GM12878 (cell line): ENCODE measurements around the gene DNAAF9. TPM values are rescaled to one million over a fixed set of nuclear protein-coding genes. Genes with fewer than 3 reads are reported as not detected.
A peak's percentile ranks its signal among the peaks of the same experiment; 100 is the strongest.

ENCODE experiments used
- CHD1 ChIP-seq: IDR thresholded peaks from 2 replicates; pipeline ENCODE4 v1.6.1; 2012; ENCODE audit warnings: low read depth, low read length, improper control_type of control experiment
- CREM ChIP-seq: IDR thresholded peaks from 2 replicates; pipeline ENCODE4 v1.6.1; 2014; ENCODE audit warnings: antibody characterized with exemption, low read depth
- EZH2 ChIP-seq: IDR thresholded peaks from 2 replicates; pipeline ENCODE4 v1.6.1; 2012; ENCODE audit warnings: low read depth, mild to moderate bottlenecking, control low read depth, inconsistent platforms, low read length, borderline replicate concordance; ENCODE audit not compliant: control insufficient read depth
- IKZF1 ChIP-seq: fragments of 450-650 bp; conservative IDR thresholded peaks from 2 replicates; pipeline ENCODE4 v1.6.1; 2017; ENCODE audit warnings: antibody characterized with exemption, mild to moderate bottlenecking
- MYC ChIP-seq: IDR thresholded peaks from 2 replicates; pipeline ENCODE4 v1.6.1; 2011; ENCODE audit warnings: mild to moderate bottlenecking, low read length, moderate library complexity, inconsistent platforms; ENCODE audit not compliant: insufficient read depth, insufficient replicate concordance, insufficient read length, severe bottlenecking
- NR2F1 ChIP-seq: fragments of 450-650 bp; conservative IDR thresholded peaks from 2 replicates; pipeline ENCODE4 v1.6.1; 2017; ENCODE audit warnings: mild to moderate bottlenecking
- POLR2AphosphoS2 ChIP-seq: IDR thresholded peaks from 2 replicates; pipeline ENCODE4 v1.6.1; 2011; ENCODE audit warnings: low read depth, mild to moderate bottlenecking, low read length, improper control_type of control experiment, moderate library complexity
- RBBP5 ChIP-seq: fragments of 200-600 bp; sonication (generic); conservative IDR thresholded peaks from 2 replicates; pipeline ENCODE4 v1.6.1; 2016
- SRF ChIP-seq, 2 experiments: IDR thresholded peaks; 2 replicates each; pipeline ENCODE4 v1.6.1; 2011; ENCODE audit warnings: low read depth in 2 of 2, low read length in 2 of 2, mild to moderate bottlenecking in 1 of 2, moderate library complexity in 1 of 2
- WRNIP1 ChIP-seq: IDR thresholded peaks from 2 replicates; pipeline ENCODE4 v1.6.1; 2011; ENCODE audit warnings: low read depth, low read length, improper control_type of control experiment, borderline replicate concordance
- ZBED1 ChIP-seq: IDR thresholded peaks from 2 replicates; pipeline ENCODE4 v1.6.1; 2016; ENCODE audit warnings: borderline replicate concordance
- ZNF24 ChIP-seq: fragments of 450-650 bp; IDR thresholded peaks from 2 replicates; pipeline ENCODE4 v1.6.1; 2017; ENCODE audit warnings: antibody characterized with exemption, mild to moderate bottlenecking
- polyA plus RNA-seq, 11 experiments: library from polyadenylated mRNA; depleted of rRNA in 4 of 11; unstranded in 6 of 11; stranded (reverse) in 5 of 11; fragments of >200 nt; fragmentation: Nextera tagmentation in 4 of 11; fragmentation: Illumina TruSeq in 1 of 11; extraction: Ambion mirVana in 4 of 11; extraction: Trizol in 1 of 11; gene quantifications; 1 replicate in 1 of 11; 2 replicates in 10 of 11; pipeline versions ENCODE4 v1.2.1 to v1.2.3, GENCODE V29; 2011 to 2016; ENCODE audit warnings: inconsistent platforms in 2 of 11, missing spikeins in 2 of 11, low read depth in 1 of 11
- total RNA-seq, 4 experiments: library from RNA; depleted of rRNA in 3 of 4; stranded (reverse); fragments of >200 nt in 3 of 4; fragmentation: Illumina TruSeq in 1 of 4; extraction: Trizol in 1 of 4; gene quantifications; 2 replicates each; pipeline versions ENCODE4 v1.2.1 to v1.2.3, GENCODE V29; 2013 to 2021
- TF ChIP-seq, protein P1 (sequence below): fragments of 450-650 bp; IDR thresholded peaks from 2 replicates; pipeline ENCODE4 v1.6.1; 2017; ENCODE audit warnings: mild to moderate bottlenecking, moderate library complexity
- TF ChIP-seq, protein P2 (sequence below): fragments of 450-650 bp; IDR thresholded peaks from 2 replicates; pipeline ENCODE4 v1.6.1; 2017; ENCODE audit warnings: antibody characterized with exemption, mild to moderate bottlenecking, moderate library complexity
- TF ChIP-seq, protein P3 (sequence below): fragments of 450-650 bp; IDR thresholded peaks from 2 replicates; pipeline ENCODE4 v1.6.1; 2017; ENCODE audit warnings: mild to moderate bottlenecking, low read depth, inconsistent platforms; ENCODE audit not compliant: poor library complexity, severe bottlenecking
- TF ChIP-seq, protein P4 (sequence below): IDR thresholded peaks from 2 replicates; pipeline ENCODE4 v1.6.1; 2012; ENCODE audit warnings: low read depth, low read length, improper control_type of control experiment
- TF ChIP-seq, protein P5 (sequence below), 3 experiments: IDR thresholded peaks in 2 of 3; conservative IDR thresholded peaks in 1 of 3; 2 replicates each; pipeline ENCODE4 v1.5.1; 2011; ENCODE audit warnings: low read depth in 3 of 3, low read length in 3 of 3, mild to moderate bottlenecking in 3 of 3, control low read depth in 2 of 3, moderate library complexity in 2 of 3, inconsistent platforms in 1 of 3, mixed read lengths in 1 of 3; ENCODE audit not compliant: control insufficient read depth in 2 of 3, insufficient read depth in 1 of 3; ENCODE audit errors: extremely low read depth in 1 of 3

The DNAAF9 gene
- total and polyA plus RNA-seq, 10 of the 15 experiments (the other 5 are each of a cell fraction or from before 2014, with no cell fraction given) = 0.08 to 2.1 (median 1.3) TPM

DNA sequence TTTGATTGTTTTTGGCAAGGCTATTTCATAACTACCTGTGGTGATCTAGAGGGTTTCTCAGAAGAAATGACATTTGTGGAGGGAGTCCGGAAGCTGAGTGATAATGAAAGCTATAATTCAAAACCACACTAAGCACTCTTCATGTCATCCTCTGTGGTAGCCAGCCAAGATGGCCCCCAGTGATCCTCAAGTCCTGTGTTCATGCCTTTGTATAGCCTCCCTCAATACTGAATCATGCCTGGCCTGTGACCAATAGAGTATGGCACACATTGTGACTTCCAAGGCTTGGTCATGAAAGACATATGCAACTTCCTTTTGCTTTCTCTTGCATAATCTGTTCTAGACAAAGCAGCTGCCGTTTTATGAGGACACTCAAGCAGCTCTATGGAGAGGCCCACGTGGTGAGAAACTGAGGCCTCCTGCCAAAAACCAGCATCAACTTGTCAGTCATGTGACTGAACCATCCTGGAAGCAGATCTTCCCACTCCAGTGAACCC is 12.8 kb upstream of the DNAAF9 start (continued):
- TF ChIP-seq, protein P1, sequence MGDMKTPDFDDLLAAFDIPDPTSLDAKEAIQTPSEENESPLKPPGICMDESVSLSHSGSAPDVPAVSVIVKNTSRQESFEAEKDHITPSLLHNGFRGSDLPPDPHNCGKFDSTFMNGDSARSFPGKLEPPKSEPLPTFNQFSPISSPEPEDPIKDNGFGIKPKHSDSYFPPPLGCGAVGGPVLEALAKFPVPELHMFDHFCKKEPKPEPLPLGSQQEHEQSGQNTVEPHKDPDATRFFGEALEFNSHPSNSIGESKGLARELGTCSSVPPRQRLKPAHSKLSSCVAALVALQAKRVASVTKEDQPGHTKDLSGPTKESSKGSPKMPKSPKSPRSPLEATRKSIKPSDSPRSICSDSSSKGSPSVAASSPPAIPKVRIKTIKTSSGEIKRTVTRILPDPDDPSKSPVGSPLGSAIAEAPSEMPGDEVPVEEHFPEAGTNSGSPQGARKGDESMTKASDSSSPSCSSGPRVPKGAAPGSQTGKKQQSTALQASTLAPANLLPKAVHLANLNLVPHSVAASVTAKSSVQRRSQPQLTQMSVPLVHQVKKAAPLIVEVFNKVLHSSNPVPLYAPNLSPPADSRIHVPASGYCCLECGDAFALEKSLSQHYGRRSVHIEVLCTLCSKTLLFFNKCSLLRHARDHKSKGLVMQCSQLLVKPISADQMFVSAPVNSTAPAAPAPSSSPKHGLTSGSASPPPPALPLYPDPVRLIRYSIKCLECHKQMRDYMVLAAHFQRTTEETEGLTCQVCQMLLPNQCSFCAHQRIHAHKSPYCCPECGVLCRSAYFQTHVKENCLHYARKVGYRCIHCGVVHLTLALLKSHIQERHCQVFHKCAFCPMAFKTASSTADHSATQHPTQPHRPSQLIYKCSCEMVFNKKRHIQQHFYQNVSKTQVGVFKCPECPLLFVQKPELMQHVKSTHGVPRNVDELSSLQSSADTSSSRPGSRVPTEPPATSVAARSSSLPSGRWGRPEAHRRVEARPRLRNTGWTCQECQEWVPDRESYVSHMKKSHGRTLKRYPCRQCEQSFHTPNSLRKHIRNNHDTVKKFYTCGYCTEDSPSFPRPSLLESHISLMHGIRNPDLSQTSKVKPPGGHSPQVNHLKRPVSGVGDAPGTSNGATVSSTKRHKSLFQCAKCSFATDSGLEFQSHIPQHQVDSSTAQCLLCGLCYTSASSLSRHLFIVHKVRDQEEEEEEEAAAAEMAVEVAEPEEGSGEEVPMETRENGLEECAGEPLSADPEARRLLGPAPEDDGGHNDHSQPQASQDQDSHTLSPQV = no peak
- no peak for TF ChIP-seq CHD1
- no peak for TF ChIP-seq RBBP5
- peak; percentile 40; the same call in 1 of the 2 replicates for TF ChIP-seq NR2F1
- no peak for TF ChIP-seq POLR2AphosphoS2
- TF ChIP-seq ZNF24 = peak; percentile 84; the same call in 1 of the 2 replicates
- TF ChIP-seq EZH2 = no peak
- TF ChIP-seq CREM = peak; percentile 80
- TF ChIP-seq, protein P2, sequence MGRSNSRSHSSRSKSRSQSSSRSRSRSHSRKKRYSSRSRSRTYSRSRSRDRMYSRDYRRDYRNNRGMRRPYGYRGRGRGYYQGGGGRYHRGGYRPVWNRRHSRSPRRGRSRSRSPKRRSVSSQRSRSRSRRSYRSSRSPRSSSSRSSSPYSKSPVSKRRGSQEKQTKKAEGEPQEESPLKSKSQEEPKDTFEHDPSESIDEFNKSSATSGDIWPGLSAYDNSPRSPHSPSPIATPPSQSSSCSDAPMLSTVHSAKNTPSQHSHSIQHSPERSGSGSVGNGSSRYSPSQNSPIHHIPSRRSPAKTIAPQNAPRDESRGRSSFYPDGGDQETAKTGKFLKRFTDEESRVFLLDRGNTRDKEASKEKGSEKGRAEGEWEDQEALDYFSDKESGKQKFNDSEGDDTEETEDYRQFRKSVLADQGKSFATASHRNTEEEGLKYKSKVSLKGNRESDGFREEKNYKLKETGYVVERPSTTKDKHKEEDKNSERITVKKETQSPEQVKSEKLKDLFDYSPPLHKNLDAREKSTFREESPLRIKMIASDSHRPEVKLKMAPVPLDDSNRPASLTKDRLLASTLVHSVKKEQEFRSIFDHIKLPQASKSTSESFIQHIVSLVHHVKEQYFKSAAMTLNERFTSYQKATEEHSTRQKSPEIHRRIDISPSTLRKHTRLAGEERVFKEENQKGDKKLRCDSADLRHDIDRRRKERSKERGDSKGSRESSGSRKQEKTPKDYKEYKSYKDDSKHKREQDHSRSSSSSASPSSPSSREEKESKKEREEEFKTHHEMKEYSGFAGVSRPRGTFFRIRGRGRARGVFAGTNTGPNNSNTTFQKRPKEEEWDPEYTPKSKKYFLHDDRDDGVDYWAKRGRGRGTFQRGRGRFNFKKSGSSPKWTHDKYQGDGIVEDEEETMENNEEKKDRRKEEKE = no peak
- TF ChIP-seq, protein P3, sequence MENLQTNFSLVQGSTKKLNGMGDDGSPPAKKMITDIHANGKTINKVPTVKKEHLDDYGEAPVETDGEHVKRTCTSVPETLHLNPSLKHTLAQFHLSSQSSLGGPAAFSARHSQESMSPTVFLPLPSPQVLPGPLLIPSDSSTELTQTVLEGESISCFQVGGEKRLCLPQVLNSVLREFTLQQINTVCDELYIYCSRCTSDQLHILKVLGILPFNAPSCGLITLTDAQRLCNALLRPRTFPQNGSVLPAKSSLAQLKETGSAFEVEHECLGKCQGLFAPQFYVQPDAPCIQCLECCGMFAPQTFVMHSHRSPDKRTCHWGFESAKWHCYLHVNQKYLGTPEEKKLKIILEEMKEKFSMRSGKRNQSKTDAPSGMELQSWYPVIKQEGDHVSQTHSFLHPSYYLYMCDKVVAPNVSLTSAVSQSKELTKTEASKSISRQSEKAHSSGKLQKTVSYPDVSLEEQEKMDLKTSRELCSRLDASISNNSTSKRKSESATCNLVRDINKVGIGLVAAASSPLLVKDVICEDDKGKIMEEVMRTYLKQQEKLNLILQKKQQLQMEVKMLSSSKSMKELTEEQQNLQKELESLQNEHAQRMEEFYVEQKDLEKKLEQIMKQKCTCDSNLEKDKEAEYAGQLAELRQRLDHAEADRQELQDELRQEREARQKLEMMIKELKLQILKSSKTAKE = peak; percentile 35
- TF ChIP-seq SRF (IDR thresholded peaks at IDR 0.05; ENCODE audit: low read depth in 2 of 2, low read length in 2 of 2) = 0 out of 4 replicates have a peak, but pooled peaks of 1 of the 2 experiments have one; percentile 31
- no peak for TF ChIP-seq ZBED1
- TF ChIP-seq WRNIP1 = 0 out of 2 replicates have a peak, but pooled peaks have one; percentile 59
- TF ChIP-seq IKZF1 = peak; percentile 64
- TF ChIP-seq, protein P4, sequence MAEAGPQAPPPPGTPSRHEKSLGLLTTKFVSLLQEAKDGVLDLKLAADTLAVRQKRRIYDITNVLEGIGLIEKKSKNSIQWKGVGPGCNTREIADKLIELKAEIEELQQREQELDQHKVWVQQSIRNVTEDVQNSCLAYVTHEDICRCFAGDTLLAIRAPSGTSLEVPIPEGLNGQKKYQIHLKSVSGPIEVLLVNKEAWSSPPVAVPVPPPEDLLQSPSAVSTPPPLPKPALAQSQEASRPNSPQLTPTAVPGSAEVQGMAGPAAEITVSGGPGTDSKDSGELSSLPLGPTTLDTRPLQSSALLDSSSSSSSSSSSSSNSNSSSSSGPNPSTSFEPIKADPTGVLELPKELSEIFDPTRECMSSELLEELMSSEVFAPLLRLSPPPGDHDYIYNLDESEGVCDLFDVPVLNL = no peak
- TF ChIP-seq, protein P5, sequence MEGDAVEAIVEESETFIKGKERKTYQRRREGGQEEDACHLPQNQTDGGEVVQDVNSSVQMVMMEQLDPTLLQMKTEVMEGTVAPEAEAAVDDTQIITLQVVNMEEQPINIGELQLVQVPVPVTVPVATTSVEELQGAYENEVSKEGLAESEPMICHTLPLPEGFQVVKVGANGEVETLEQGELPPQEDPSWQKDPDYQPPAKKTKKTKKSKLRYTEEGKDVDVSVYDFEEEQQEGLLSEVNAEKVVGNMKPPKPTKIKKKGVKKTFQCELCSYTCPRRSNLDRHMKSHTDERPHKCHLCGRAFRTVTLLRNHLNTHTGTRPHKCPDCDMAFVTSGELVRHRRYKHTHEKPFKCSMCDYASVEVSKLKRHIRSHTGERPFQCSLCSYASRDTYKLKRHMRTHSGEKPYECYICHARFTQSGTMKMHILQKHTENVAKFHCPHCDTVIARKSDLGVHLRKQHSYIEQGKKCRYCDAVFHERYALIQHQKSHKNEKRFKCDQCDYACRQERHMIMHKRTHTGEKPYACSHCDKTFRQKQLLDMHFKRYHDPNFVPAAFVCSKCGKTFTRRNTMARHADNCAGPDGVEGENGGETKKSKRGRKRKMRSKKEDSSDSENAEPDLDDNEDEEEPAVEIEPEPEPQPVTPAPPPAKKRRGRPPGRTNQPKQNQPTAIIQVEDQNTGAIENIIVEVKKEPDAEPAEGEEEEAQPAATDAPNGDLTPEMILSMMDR (IDR thresholded peaks at IDR 0.05 in 2 of 3, conservative IDR thresholded peaks at IDR 0.05 in 1 of 3; ENCODE audit: control insufficient read depth in 2 of 3, extremely low read depth in 1 of 3, insufficient read depth in 1 of 3, low read depth in 3 of 3, low read length in 3 of 3) = no peak
- no peak for TF ChIP-seq MYC
